ENCODE data around the gene ARSJ. TPM values are rescaled to one million over a fixed set of nuclear protein-coding genes. Genes with fewer than 3 reads are reported as not detected.

ARSJ gene
- total RNA-seq, 2 donors from 2014 or later, result 0.14 TPM; not detected in 1

GRCh38 chr4:113971706-113972360 is 7.6 kb downstream of the ARSJ start:
- Mint-ChIP-seq H3K27ac (no peak overlapping the region), H3K36me3 (peaks cover 0 to 8% of the 10 kb centered on the region in 2 donors), H3K9me3 (peaks cover 11 to 16% of the 10 kb centered on the region in 2 donors)
- ATAC-seq (no peak), DNase-seq (ENCODE audit: low spot score in 2 of 2) (no peak)

GRCh38 chr4:113969709-113970334 is 9.6 kb downstream of the ARSJ start:
- DNase-seq (ENCODE audit: low spot score in 2 of 2) (no peak), ATAC-seq (no peak)
- Mint-ChIP-seq H3K36me3 (peaks cover 0 to 8% of the 10 kb centered on the region in 2 donors), H3K27ac (no peak overlapping the region), H3K9me3 (peaks cover 11 to 16% of the 10 kb centered on the region in 2 donors)

DNA sequence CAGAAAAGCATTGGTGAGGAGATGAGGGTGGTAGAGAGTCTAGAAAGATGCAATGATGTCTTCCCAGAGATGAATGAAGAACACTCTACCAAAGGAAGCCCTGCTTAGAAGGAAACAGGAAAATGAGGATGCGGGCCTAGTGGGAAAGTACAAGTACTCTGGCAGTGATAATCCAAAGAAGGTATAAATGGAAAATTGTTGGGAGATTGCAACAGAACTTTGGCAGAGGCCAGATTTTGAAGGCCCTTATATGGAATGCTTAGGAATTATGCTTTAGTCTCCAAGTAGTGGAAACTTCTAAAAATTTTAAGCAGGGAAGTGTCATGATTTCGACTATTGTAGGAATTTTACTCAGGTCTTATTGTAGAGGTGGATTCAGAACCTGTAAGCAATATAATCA is 11.0 kb downstream of the ARSJ start:
- ATAC-seq (no peak), DNase-seq (ENCODE audit: low spot score in 2 of 2) (no peak)
- Mint-ChIP-seq H3K36me3 (peaks cover 0 to 8% of the 10 kb centered on the region in 2 donors), H3K27ac (no peak overlapping the region), H3K9me3 (peaks cover 2 to 7% of the 10 kb centered on the region in 2 donors)

DNA sequence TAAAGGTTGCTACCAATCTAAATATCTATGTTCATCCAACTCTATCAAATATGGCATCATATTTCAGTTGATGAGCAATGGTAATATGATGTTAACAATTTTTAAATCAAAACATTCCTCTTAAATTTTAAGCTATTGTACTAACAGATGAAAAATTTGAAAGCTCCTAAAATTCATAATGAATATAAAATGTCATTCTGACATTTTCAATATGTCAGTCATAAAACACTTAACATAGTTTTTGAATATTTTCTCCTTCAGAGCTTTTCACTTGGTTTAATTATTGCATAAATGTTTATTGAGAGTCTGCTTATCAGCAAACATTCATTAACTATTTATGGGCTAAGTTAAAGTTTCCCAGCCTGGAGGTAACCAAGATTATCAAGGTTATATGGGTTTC is 11.8 kb downstream of the ARSJ start:
- H3K36me3 Mint-ChIP-seq, result peaks cover 1 to 7% of the 10 kb centered on the region in 2 donors
- no peak for ATAC-seq
- H3K27ac Mint-ChIP-seq, result no peak overlapping the region
- H3K9me3 Mint-ChIP-seq, result peaks cover 5 to 6% of the 10 kb centered on the region in 2 donors
- no peak for DNase-seq (ENCODE audit: low spot score in 2 of 2)

- no peak overlapping the region for H3K27ac Mint-ChIP-seq
- H3K9me3 Mint-ChIP-seq, result peaks cover 8 to 9% of the 10 kb centered on the region in 2 donors
- DNase-seq (ENCODE audit: low spot score in 2 of 2), result no peak
- peaks cover 0 to 12% of the 10 kb centered on the region in 2 donors for H3K36me3 Mint-ChIP-seq
- no peak for ATAC-seq
Observed at GRCh38 chr4:113962719-113963265, 16.7 kb downstream of the ARSJ start.

GRCh38 chr4:113962016-113962347 is 17.5 kb downstream of the ARSJ start:
- H3K36me3 Mint-ChIP-seq, result peaks cover 0 to 12% of the 10 kb centered on the region in 2 donors
- no peak overlapping the region for H3K27ac Mint-ChIP-seq
- no peak for ATAC-seq
- peaks cover 8 to 9% of the 10 kb centered on the region in 2 donors for H3K9me3 Mint-ChIP-seq
- no peak for DNase-seq (ENCODE audit: low spot score in 2 of 2)

DNA sequence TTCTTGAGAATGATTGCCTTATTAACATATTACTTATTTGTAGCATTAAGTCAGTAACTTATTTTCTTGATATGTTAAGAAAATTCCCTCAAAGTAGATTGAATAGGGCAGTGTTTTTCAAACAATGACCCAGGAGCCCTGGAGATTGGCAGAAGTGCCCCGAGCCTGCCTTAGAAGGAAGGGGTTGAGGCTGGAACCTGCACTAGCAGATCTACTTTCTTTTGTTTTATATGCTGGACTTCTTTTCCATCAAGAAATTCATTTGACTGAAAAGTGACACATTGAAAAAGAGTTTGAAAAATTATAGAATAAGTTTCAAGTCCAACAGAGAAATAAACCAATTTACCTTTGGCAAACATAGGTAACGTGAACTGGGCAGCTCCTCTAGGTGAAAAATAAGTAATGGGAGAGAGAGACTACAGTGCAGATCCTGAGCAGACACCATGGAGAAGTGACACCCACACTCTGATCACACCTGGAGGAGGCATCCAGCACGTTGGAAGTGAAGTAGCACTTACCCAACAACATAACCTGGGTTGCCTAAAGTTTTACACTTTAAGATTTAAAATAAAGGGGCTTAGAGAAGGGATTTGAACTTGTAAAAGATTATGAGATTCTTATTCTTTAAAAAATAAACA is 18.6 kb downstream of the ARSJ start:
- DNase-seq (ENCODE audit: low spot score in 2 of 2), result no peak
- Mint-ChIP-seq H3K9me3 (peaks cover 8 to 9% of the 10 kb centered on the region in 2 donors), H3K27ac (no peak overlapping the region), H3K36me3 (peaks cover 0 to 12% of the 10 kb centered on the region in 2 donors)
- ATAC-seq, result no peak

DNA sequence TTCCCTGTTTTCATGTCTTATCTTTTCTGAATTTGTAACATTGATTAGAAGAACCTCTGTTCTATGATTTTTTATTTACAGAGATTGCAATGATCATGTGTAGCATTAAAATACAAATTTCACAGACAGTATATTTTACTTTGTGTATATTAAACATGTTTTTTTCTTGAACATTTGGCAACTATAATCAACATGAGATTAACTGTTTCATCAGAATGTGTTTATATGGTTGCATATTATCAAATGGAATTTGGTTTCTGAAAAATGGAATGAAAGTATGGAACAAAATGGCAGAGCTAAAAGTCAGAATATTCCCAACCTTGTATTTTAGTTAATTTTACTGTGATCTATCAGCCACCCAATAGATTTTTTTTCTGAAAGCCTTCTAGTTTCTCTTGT is 19.9 kb downstream of the ARSJ start:
- DNase-seq (ENCODE audit: low spot score in 2 of 2) (no peak), ATAC-seq (no peak)
- H3K27ac Mint-ChIP-seq, result no peak overlapping the region
- H3K36me3 Mint-ChIP-seq, result peaks cover 0 to 12% of the 10 kb centered on the region in 2 donors
- peaks cover 8 to 9% of the 10 kb centered on the region in 2 donors for H3K9me3 Mint-ChIP-seq

GRCh38 chr4:113958766-113959538 is 20.5 kb downstream of the ARSJ start:
- peaks cover 0 to 12% of the 10 kb centered on the region in 2 donors for H3K36me3 Mint-ChIP-seq
- ATAC-seq, result peak in 1 of 2 donors; percentile 28
- H3K9me3 Mint-ChIP-seq, result peaks cover 8 to 9% of the 10 kb centered on the region in 2 donors
- no peak for DNase-seq (ENCODE audit: low spot score in 2 of 2)
- no peak overlapping the region for H3K27ac Mint-ChIP-seq

GRCh38 chr4:113957956-113958355 is 21.5 kb downstream of the ARSJ start:
- peaks cover 0 to 7% of the 10 kb centered on the region in 2 donors for H3K36me3 Mint-ChIP-seq
- H3K9me3 Mint-ChIP-seq, result peaks cover 5 to 7% of the 10 kb centered on the region in 2 donors
- no peak for DNase-seq (ENCODE audit: low spot score in 2 of 2)
- H3K27ac Mint-ChIP-seq, result no peak overlapping the region
- no peak for ATAC-seq

DNA sequence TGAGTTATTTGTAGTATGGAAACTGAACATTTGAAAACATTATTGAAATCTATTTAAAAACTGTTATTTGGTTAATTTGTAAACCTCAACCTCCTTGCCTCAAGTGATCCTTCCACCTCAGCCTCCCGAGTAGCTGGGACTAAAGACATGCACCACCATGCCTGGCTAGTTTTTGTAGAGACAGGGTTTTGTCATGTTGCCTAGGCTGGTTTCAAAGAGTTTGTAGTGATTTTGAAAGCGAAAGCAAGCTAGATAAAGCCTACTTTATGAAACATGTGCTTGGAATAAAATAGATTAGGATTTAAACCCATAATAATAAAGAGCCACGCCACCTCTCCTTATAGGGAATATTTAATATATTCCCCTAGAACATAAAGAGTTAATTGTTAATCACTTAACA is 23.5 kb downstream of the ARSJ start:
- no peak overlapping the region for H3K27ac Mint-ChIP-seq
- H3K9me3 Mint-ChIP-seq, result no peaks in the 10 kb centered on the region
- no peaks in the 10 kb centered on the region for H3K36me3 Mint-ChIP-seq
- ATAC-seq, result no peak
- DNase-seq (ENCODE audit: low spot score in 2 of 2), result no peak

GRCh38 chr4:113955411-113955810 is 24.0 kb downstream of the ARSJ start:
- H3K9me3 Mint-ChIP-seq, result no peaks in the 10 kb centered on the region
- no peaks in the 10 kb centered on the region for H3K36me3 Mint-ChIP-seq
- no peak overlapping the region for H3K27ac Mint-ChIP-seq
- DNase-seq (ENCODE audit: low spot score in 2 of 2) (no peak), ATAC-seq (no peak)

DNA sequence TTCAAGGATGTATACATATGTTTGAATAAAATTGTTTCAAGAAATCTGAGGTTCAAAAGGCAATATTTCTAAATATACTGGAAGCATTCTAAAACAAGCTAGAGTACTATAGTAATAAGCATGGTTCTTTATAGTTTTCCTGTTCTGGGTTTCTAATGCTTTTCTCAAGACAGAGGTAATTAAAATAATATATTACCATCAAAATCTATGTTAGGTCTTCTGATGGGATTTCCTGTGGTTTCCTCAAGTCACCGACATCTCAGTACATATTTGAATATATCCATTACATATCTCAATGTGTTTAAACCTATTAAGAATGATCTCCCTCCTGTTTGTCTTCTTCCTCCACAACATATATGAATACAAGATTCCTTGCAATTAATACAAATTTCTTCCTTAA is 25.6 kb downstream of the ARSJ start:
- no peaks in the 10 kb centered on the region for H3K36me3 Mint-ChIP-seq
- no peaks in the 10 kb centered on the region for H3K9me3 Mint-ChIP-seq
- no peak for ATAC-seq
- H3K27ac Mint-ChIP-seq, result no peak overlapping the region
- DNase-seq (ENCODE audit: low spot score in 2 of 2), result no peak

GRCh38 chr4:113952452-113953029 is 26.9 kb downstream of the ARSJ start:
- no peaks in the 10 kb centered on the region for H3K9me3 Mint-ChIP-seq
- H3K36me3 Mint-ChIP-seq, result no peaks in the 10 kb centered on the region
- no peak overlapping the region for H3K27ac Mint-ChIP-seq
- ATAC-seq (peak; percentile 61 to 80), DNase-seq (ENCODE audit: low spot score in 2 of 2) (peak in 1 of 2 donors; percentile 29)

GRCh38 chr4:113951263-113951662 is 28.2 kb downstream of the ARSJ start:
- Mint-ChIP-seq H3K36me3 (no peaks in the 10 kb centered on the region), H3K9me3 (no peaks in the 10 kb centered on the region), H3K27ac (no peak overlapping the region)
- ATAC-seq (no peak), DNase-seq (ENCODE audit: low spot score in 2 of 2) (no peak)

- no peak for DNase-seq (ENCODE audit: low spot score in 2 of 2)
- Mint-ChIP-seq H3K27ac (peak overlapping the region in 1 of 2 donors; percentile 2), H3K36me3 (no peaks in the 10 kb centered on the region), H3K9me3 (no peaks in the 10 kb centered on the region)
- ATAC-seq, result no peak
Observed at GRCh38 chr4:113950207-113950606, 29.2 kb downstream of the ARSJ start.

Measured in activated naive CD4-positive, alpha-beta T cell treated with anti-CD3 and anti-CD28 coated beads, Interleukin-2, amount 50 U/mL, for 72 hours (primary cell).